ENCODE results near the gene CD27.

- TF ChIP-seq CTCF (IDR thresholded peaks at IDR 0.05) (no peak), ZFX (IDR thresholded peaks at IDR 0.05; ENCODE audit: borderline replicate concordance) (no peak)
These were observed 8.6 kb upstream of the CD27 start for GRCh38 chr12:6435961-6436715.

Data from 22Rv1 (cell line).